Neuronal stem cell (in vitro differentiated cells): ENCODE results near the gene SPAG6.
A peak's percentile ranks its signal among the peaks of the same experiment; 100 is the strongest.

Experiments used
- DNase-seq: peaks from one replicate; pipeline ENCODE4 v3.0.0-alpha.2; 2013; ENCODE audit warnings: low spot score
- H2AFZ ChIP-seq: one replicate; pipeline ENCODE4 v1.6.1; 2013; ENCODE audit warnings: mild to moderate bottlenecking, low read length, inconsistent platforms
- H2AK5ac ChIP-seq: 2 replicates; pipeline ENCODE4 v1.6.1; 2013; ENCODE audit warnings: low read depth, mild to moderate bottlenecking, inconsistent platforms, low read length, moderate library complexity, mixed read lengths
- H2BK120ac ChIP-seq: 2 replicates; pipeline ENCODE4 v1.6.1; 2013; ENCODE audit warnings: low read depth, mild to moderate bottlenecking, inconsistent platforms, low read length, moderate library complexity, mixed read lengths
- H2BK12ac ChIP-seq: one replicate; pipeline ENCODE4 v1.6.1; 2013; ENCODE audit warnings: low read length, inconsistent platforms
- H2BK15ac ChIP-seq: 2 replicates; pipeline ENCODE4 v1.6.1; 2013; ENCODE audit warnings: mild to moderate bottlenecking, low read length, inconsistent platforms, mixed read lengths
- H2BK5ac ChIP-seq: one replicate; pipeline ENCODE4 v1.6.1; 2013; ENCODE audit warnings: inconsistent platforms, mild to moderate bottlenecking, low read length, moderate library complexity
- H3K14ac ChIP-seq: one replicate; pipeline ENCODE4 v1.6.1; 2013; ENCODE audit warnings: low read length, inconsistent platforms
- H3K18ac ChIP-seq: 2 replicates; pipeline ENCODE4 v1.6.1; 2013; ENCODE audit warnings: low read length, inconsistent platforms
- H3K23ac ChIP-seq: 2 replicates; pipeline ENCODE4 v1.6.1; 2013; ENCODE audit warnings: low read depth, mild to moderate bottlenecking, mixed read lengths, low read length, inconsistent platforms; ENCODE audit not compliant: poor library complexity
- H3K27ac ChIP-seq: replicated peaks from 3 replicates; pipeline ENCODE4 v1.5.1; 2013; ENCODE audit warnings: low read length, inconsistent platforms
- H3K27me3 ChIP-seq, 3 experiments: 2 replicates each; pipeline ENCODE4 v1.6.1; 2013; ENCODE audit warnings: low read length in 3 of 3, mild to moderate bottlenecking in 2 of 3, inconsistent platforms in 1 of 3, low read depth in 1 of 3, mixed read lengths in 1 of 3, moderate library complexity in 1 of 3; ENCODE audit not compliant: control insufficient read depth in 3 of 3, insufficient read depth in 3 of 3
- H3K36me3 ChIP-seq, 2 donors: replicated peaks in 1 of 2; 2 replicates each; pipeline ENCODE4 v1.6.1; 2013; ENCODE audit warnings: low read length in 2 of 2; ENCODE audit not compliant: control insufficient read depth in 2 of 2, insufficient read depth in 2 of 2
- H3K4ac ChIP-seq: 2 replicates; pipeline ENCODE4 v1.6.1; 2013; ENCODE audit warnings: inconsistent platforms, mild to moderate bottlenecking, low read length, moderate library complexity
- H3K4me1 ChIP-seq, 2 donors: 1 replicate in 1 of 2; 2 replicates in 1 of 2; pipeline ENCODE4 v1.6.1; 2013; ENCODE audit warnings: low read length in 2 of 2, low read depth in 1 of 2; ENCODE audit not compliant: control insufficient read depth in 2 of 2, insufficient read depth in 1 of 2
- H3K4me2 ChIP-seq: one replicate; pipeline ENCODE4 v1.6.1; 2013; ENCODE audit warnings: mild to moderate bottlenecking, low read length, inconsistent platforms; ENCODE audit not compliant: insufficient read depth, poor library complexity, severe bottlenecking
- H3K4me3 ChIP-seq, 2 donors: 2 replicates each; pipeline ENCODE4 v1.5.1; 2013; ENCODE audit warnings: low read length in 2 of 2, mild to moderate bottlenecking in 2 of 2, inconsistent platforms in 1 of 2, moderate library complexity in 1 of 2
- H3K79me1 ChIP-seq: one replicate; pipeline ENCODE4 v1.6.1; 2013; ENCODE audit warnings: low read depth, mild to moderate bottlenecking, inconsistent platforms, low read length, moderate library complexity
- H3K9ac ChIP-seq: one replicate; pipeline ENCODE4 v1.6.1; 2013; ENCODE audit warnings: mild to moderate bottlenecking, low read depth, low read length, inconsistent platforms; ENCODE audit not compliant: poor library complexity
- H3K9me3 ChIP-seq, 2 donors: replicated peaks in 1 of 2; 2 replicates each; pipeline versions ENCODE3 to v1.6.1; 2013; ENCODE audit warnings: low read length in 2 of 2, mild to moderate bottlenecking in 2 of 2, inconsistent platforms in 1 of 2, low read depth in 1 of 2, mixed read lengths in 1 of 2, moderate library complexity in 1 of 2; ENCODE audit not compliant: control insufficient read depth in 2 of 2, insufficient read depth in 1 of 2
- H4K8ac ChIP-seq: one replicate; pipeline ENCODE4 v1.6.1; 2013; ENCODE audit warnings: low read depth, mild to moderate bottlenecking, inconsistent platforms, low read length, moderate library complexity
- H4K91ac ChIP-seq: one replicate; pipeline ENCODE4 v1.6.1; 2013; ENCODE audit warnings: low read length, low read depth, mild to moderate bottlenecking, inconsistent platforms; ENCODE audit not compliant: poor library complexity
- WGBS, 2 donors: extraction: QIAGEN DNeasy Blood & Tissue Kit; methylation state at CpG; one replicate each; pipeline ENCODE4 v1.1.7; 2013; ENCODE audit warnings: missing lambda C conversion rate in 2 of 2, mixed read lengths in 1 of 2; ENCODE audit not compliant: insufficient read length in 2 of 2, insufficient replicate concordance in 1 of 2; ENCODE audit errors: extremely low coverage in 2 of 2; 5-methylcytosine and 5-hydroxymethylcytosine counted together

Gene SPAG6

GRCh38 chr10:22317771-22318565 lies 27.3 kb upstream of the SPAG6 start:
- Histone ChIP-seq H4K91ac (no peak overlapping the region), H2BK15ac (no peak overlapping the region), H2BK12ac (no peak overlapping the region), H2AFZ (no peak overlapping the region), H3K27me3 (peaks cover 8 to 30% (median 26%) of the 10 kb centered on the region in 3 experiments), H3K27ac (no peak overlapping the region), H3K4me2 (no peak overlapping the region), H2BK120ac (no peak overlapping the region), H2AK5ac (no peak overlapping the region), H3K9me3 (no peaks in the 10 kb centered on the region), H2BK5ac (no peak overlapping the region), H3K14ac (no peak overlapping the region), H3K79me1 (no peaks in the 10 kb centered on the region), H3K23ac (no peak overlapping the region), H3K4ac (no peak overlapping the region), H3K36me3 (no peaks in the 10 kb centered on the region), H4K8ac (no peak overlapping the region), H3K4me3 (no peak overlapping the region), H3K4me1 (peaks cover 6 to 13% of the 10 kb centered on the region in 2 donors), H3K9ac (no peak overlapping the region), H3K18ac (no peak overlapping the region)
- no CpG with 5 or more reads among the region's 6 CpGs for WGBS, 2 donors
- no peak for DNase-seq

- H3K23ac ChIP-seq = no peak overlapping the region
- H2AFZ ChIP-seq = no peak overlapping the region
- H3K4ac ChIP-seq = no peak overlapping the region
- no peak overlapping the region for H4K91ac ChIP-seq
- H3K18ac ChIP-seq = no peak overlapping the region
- no peak overlapping the region for H2BK15ac ChIP-seq
- H3K9ac ChIP-seq = no peak overlapping the region
- no peak overlapping the region for H3K4me3 ChIP-seq
- no peak overlapping the region for H3K4me2 ChIP-seq
- no peak overlapping the region for H4K8ac ChIP-seq
- H3K9me3 ChIP-seq = no peaks in the 10 kb centered on the region
- no peak overlapping the region for H3K14ac ChIP-seq
- H3K4me1 ChIP-seq = peaks cover 6 to 21% of the 10 kb centered on the region in 2 donors
- WGBS, 2 donors = no CpG with 5 or more reads among the region's 3 CpGs
- H2BK5ac ChIP-seq = no peak overlapping the region
- no peaks in the 10 kb centered on the region for H3K36me3 ChIP-seq
- no peak overlapping the region for H2AK5ac ChIP-seq
- no peak overlapping the region for H2BK120ac ChIP-seq
- peaks cover 10 to 31% (median 30%) of the 10 kb centered on the region in 3 experiments for H3K27me3 ChIP-seq
- H2BK12ac ChIP-seq = no peak overlapping the region
- H3K79me1 ChIP-seq = no peaks in the 10 kb centered on the region
- DNase-seq = no peak
- H3K27ac ChIP-seq = no peak overlapping the region
Measured at GRCh38 chr10:22318772-22319171, 26.5 kb upstream of the SPAG6 start.

GRCh38 chr10:22319547-22319979 lies 25.7 kb upstream of the SPAG6 start:
- no peak for DNase-seq
- Histone ChIP-seq H3K27me3 (peaks cover 10 to 39% (median 27%) of the 10 kb centered on the region in 3 experiments), H3K9me3 (no peaks in the 10 kb centered on the region), H2BK120ac (no peak overlapping the region), H3K18ac (no peak overlapping the region), H3K14ac (no peak overlapping the region), H3K27ac (no peak overlapping the region), H2AFZ (peak overlapping the region; percentile 54), H3K4me1 (peaks cover 6 to 24% of the 10 kb centered on the region in 2 donors), H4K91ac (no peak overlapping the region), H2BK12ac (no peak overlapping the region), H2AK5ac (no peak overlapping the region), H3K23ac (no peak overlapping the region), H4K8ac (no peak overlapping the region), H2BK15ac (no peak overlapping the region), H3K36me3 (no peaks in the 10 kb centered on the region), H3K79me1 (no peaks in the 10 kb centered on the region), H3K9ac (no peak overlapping the region), H2BK5ac (no peak overlapping the region), H3K4ac (no peak overlapping the region), H3K4me2 (no peak overlapping the region), H3K4me3 (peak overlapping the region in 1 of 2 donors; percentile 65)
- WGBS, 2 donors = no CpG with 5 or more reads among the region's 10 CpGs

GRCh38 chr10:22319980-22320558 lies 25.2 kb upstream of the SPAG6 start:
- WGBS, 2 donors = no CpG with 5 or more reads among the region's 30 CpGs
- no peaks in the 10 kb centered on the region for H3K9me3 ChIP-seq
- no peak overlapping the region for H3K9ac ChIP-seq
- peak; percentile 55 for DNase-seq
- peaks cover 10 to 27% of the 10 kb centered on the region in 2 donors for H3K4me1 ChIP-seq
- peak overlapping the region; percentile 54 for H3K4me2 ChIP-seq
- no peak overlapping the region for H3K27ac ChIP-seq
- no peak overlapping the region for H4K8ac ChIP-seq
- H3K79me1 ChIP-seq = no peaks in the 10 kb centered on the region
- no peak overlapping the region for H4K91ac ChIP-seq
- H2AFZ ChIP-seq = peak overlapping the region; percentile 54
- no peak overlapping the region for H2AK5ac ChIP-seq
- H3K14ac ChIP-seq = no peak overlapping the region
- H2BK120ac ChIP-seq = no peak overlapping the region
- no peak overlapping the region for H3K18ac ChIP-seq
- no peak overlapping the region for H2BK12ac ChIP-seq
- H3K4me3 ChIP-seq = peak overlapping the region; percentile 65 to 75
- no peak overlapping the region for H2BK15ac ChIP-seq
- no peak overlapping the region for H3K23ac ChIP-seq
- peaks cover 10 to 44% (median 26%) of the 10 kb centered on the region in 3 experiments for H3K27me3 ChIP-seq
- no peak overlapping the region for H2BK5ac ChIP-seq
- no peak overlapping the region for H3K4ac ChIP-seq
- H3K36me3 ChIP-seq = no peaks in the 10 kb centered on the region
